Thyroid gland (tissue), 4 donors: ENCODE data around the gene FMN1. TPM values are rescaled to one million over a fixed set of nuclear protein-coding genes. Genes with fewer than 3 reads are reported as not detected.
A peak's percentile ranks its signal among the peaks of the same experiment; 100 is the strongest.

Source experiments
- DNase-seq, 2 donors: peaks; one replicate each; pipeline ENCODE4 v3.0.0-alpha.2; 2019
- H3K27ac ChIP-seq, 3 donors: fragments of 200-600 bp; sonication (generic); 1 replicate in 2 of 3; 2 replicates in 1 of 3; pipeline ENCODE4 v1.5.1; 2016 to 2019; ENCODE audit warnings: mild to moderate bottlenecking in 1 of 3, moderate library complexity in 1 of 3
- H3K27me3 ChIP-seq: fragments of 200-600 bp; sonication (generic); one replicate; pipeline ENCODE4 v1.5.1; 2019
- H3K36me3 ChIP-seq, 2 donors: fragments of 200-600 bp; sonication (generic); one replicate each; pipeline ENCODE4 v1.5.1; 2016 to 2019
- H3K4me1 ChIP-seq, 2 donors: fragments of 200-600 bp; sonication (generic); one replicate each; pipeline ENCODE4 v1.5.1; 2017 to 2019
- H3K4me3 ChIP-seq, 3 donors: fragments of 200-600 bp; sonication (generic); replicated peaks in 1 of 3; 1 replicate in 2 of 3; 2 replicates in 1 of 3; pipeline ENCODE4 v1.5.1; 2016; ENCODE audit warnings: mild to moderate bottlenecking in 1 of 3
- H3K9me3 ChIP-seq: fragments of 200-600 bp; sonication (generic); one replicate; pipeline ENCODE4 v1.5.1; 2017
- POLR2A ChIP-seq, 2 donors: fragments of 450-650 bp; IDR thresholded peaks; one replicate each; pipeline ENCODE4 v1.6.1; 2017; ENCODE audit warnings: antibody characterized with exemption in 2 of 2, mild to moderate bottlenecking in 2 of 2, moderate library complexity in 1 of 2
- WGBS, 2 donors: methylation state at CpG; one replicate each; pipeline ENCODE4 v1.1.5; 2017; 5-methylcytosine and 5-hydroxymethylcytosine counted together
- intact Hi-C: fragments of 100-400 bp; cut with DNase I; formaldehyde crosslinking; loops from one replicate; pipeline ENCODE4 v1.15.1; 2023
- small RNA-seq: library from RNA; depleted of rRNA; stranded (forward); fragments of <200 nt; gene quantifications from one replicate; pipeline ENCODE3, GENCODE V24; 2016
- total RNA-seq, 4 donors: library from RNA; depleted of rRNA; stranded (reverse); fragments of >200 nt; gene quantifications; one replicate each; pipeline ENCODE4 v1.2.3, GENCODE V29; 2016
- TF ChIP-seq, protein P1 (sequence below), 6 experiments: fragments of 200-600 bp in 3 of 6; fragments of 450-650 bp in 3 of 6; sonication (generic) in 3 of 6; IDR thresholded peaks; one replicate each; pipeline ENCODE4 v1.5.1; 2016 to 2019; ENCODE audit warnings: antibody characterized with exemption in 6 of 6, mild to moderate bottlenecking in 2 of 6, inconsistent platforms in 1 of 6, moderate library complexity in 1 of 6

Gene FMN1
- total RNA-seq, 4 donors from 2014 or later = 13.8 to 28.3 (median 22.5) TPM

DNA sequence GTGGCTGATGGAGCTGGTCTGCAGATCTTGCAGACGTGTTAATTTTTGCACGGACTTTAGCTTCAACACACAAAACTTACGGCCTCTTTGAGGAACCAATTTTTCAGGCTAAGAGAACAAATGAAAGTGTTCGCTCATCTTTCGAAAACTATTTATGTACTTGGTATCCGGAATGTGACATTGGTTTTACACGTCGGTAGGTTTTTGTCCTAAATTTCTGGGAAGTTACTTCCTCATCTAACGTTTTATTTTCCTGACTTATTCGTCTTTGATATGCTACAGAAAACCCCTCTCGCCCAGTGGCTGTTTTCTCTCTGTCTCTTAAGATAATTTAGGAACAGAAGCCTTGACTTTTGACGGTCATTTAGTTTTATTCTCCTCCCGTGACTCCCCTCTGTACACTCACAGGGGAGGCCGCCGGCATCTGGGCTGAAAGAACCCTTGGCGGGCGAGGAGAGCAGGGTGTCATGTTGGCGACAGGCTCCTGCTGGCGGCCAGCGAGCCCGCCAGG is 477.5 kb downstream of the FMN1 start:
- intact Hi-C loops = no loop called here
- H3K4me3 ChIP-seq = peak overlapping the region in 1 of 3 donors; percentile 33
- WGBS, 2 donors = 16 to 17% methylated on average over 20 to 21 of the region's 21 CpGs
- H3K36me3 ChIP-seq = no peaks in the 10 kb centered on the region
- no peaks in the 10 kb centered on the region for H3K9me3 ChIP-seq
- TF ChIP-seq POLR2A (IDR thresholded peaks at IDR 0.05) = no peak
- TF ChIP-seq, protein P1, sequence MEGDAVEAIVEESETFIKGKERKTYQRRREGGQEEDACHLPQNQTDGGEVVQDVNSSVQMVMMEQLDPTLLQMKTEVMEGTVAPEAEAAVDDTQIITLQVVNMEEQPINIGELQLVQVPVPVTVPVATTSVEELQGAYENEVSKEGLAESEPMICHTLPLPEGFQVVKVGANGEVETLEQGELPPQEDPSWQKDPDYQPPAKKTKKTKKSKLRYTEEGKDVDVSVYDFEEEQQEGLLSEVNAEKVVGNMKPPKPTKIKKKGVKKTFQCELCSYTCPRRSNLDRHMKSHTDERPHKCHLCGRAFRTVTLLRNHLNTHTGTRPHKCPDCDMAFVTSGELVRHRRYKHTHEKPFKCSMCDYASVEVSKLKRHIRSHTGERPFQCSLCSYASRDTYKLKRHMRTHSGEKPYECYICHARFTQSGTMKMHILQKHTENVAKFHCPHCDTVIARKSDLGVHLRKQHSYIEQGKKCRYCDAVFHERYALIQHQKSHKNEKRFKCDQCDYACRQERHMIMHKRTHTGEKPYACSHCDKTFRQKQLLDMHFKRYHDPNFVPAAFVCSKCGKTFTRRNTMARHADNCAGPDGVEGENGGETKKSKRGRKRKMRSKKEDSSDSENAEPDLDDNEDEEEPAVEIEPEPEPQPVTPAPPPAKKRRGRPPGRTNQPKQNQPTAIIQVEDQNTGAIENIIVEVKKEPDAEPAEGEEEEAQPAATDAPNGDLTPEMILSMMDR (IDR thresholded peaks at IDR 0.05) = no peak
- H3K27me3 ChIP-seq = peaks cover 16% of the 10 kb centered on the region
- no peak for DNase-seq
- peaks cover 15 to 25% of the 10 kb centered on the region in 2 donors for H3K4me1 ChIP-seq
- H3K27ac ChIP-seq = no peak overlapping the region

DNA sequence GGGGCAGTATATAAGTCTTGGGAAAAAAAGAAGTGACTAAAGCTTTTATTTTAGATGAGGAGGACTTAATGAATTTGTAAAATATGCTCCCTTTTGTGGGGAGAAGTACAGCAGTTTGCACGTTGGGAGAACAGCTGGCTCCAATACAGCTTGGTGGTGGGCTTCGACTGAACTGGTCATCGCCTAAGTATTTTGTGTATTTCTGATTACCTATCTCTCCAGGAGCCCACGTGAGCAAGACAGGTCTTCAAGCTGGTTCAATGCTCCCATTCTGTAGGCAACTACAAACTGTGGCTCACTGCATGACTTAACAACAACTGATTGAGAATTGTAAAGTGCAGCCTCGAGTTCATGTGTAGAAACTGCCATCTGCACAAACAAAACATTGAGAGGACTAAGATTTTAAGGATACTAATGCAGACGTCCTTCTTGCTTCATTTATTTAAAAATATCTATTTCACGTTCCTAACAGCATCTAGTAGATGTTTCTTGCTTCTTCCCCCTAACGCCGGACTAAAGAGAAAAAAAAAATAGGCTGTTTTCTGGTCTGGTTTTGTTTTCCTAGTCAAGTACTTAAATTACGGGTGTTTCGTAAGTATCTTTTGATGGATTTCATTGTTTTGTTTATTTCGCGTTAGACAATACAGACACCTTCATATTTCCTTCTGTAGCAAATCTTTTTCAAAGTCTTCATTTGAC is 478.1 kb downstream of the FMN1 start:
- no peak for DNase-seq
- no peak overlapping the region for H3K27ac ChIP-seq
- intact Hi-C loops = no loop called here
- TF ChIP-seq POLR2A (IDR thresholded peaks at IDR 0.05) = no peak
- H3K9me3 ChIP-seq = no peaks in the 10 kb centered on the region
- no peak overlapping the region for H3K4me3 ChIP-seq
- peaks cover 16% of the 10 kb centered on the region for H3K27me3 ChIP-seq
- no peaks in the 10 kb centered on the region for H3K36me3 ChIP-seq
- peaks cover 15 to 25% of the 10 kb centered on the region in 2 donors for H3K4me1 ChIP-seq
- WGBS, 2 donors = 29 to 32% methylated on average over 13 of the region's 13 CpGs

Small RNA genes lying within 50 kb of the gene (small RNA-seq; reads per million reads assigned to genes)
- gene RF00591 = not detected

Other genes with a start within 250 kb of the FMN1 start
- 1 to 10 TPM in 1 of 4 donors, under 1 TPM in 3; 0.27 to 4.2 (median 0.34) TPM for gene RYR3, start 116.3 kb upstream of the FMN1 start, total RNA-seq